Right cardiac atrium (tissue), 5 donors: ENCODE measurements around the gene MRPL19. TPM values are rescaled to one million over a fixed set of nuclear protein-coding genes. Genes with fewer than 3 reads are reported as not detected.

Source experiments
- ATAC-seq, 2 donors: fragments of 200-7000 bp; cut with Tn5 transposase; one replicate each; pipeline versions ENCODE4 v1.8.0 to v1.9.1; 2020; ENCODE audit warnings: moderate library complexity in 2 of 2, mild to moderate bottlenecking in 1 of 2
- DNase-seq, 3 donors: peaks; one replicate each; pipeline ENCODE4 v3.0.0-alpha.2; 2020
- H3K27ac ChIP-seq: one replicate; pipeline ENCODE4 v1.5.1; 2013; ENCODE audit warnings: mild to moderate bottlenecking, low read length, control low read depth, moderate library complexity
- H3K27me3 ChIP-seq: one replicate; pipeline ENCODE4 v1.6.1; 2013; ENCODE audit not compliant: control insufficient read depth, insufficient read depth
- H3K4me1 ChIP-seq: one replicate; pipeline ENCODE4 v1.6.1; 2013; ENCODE audit warnings: low read length; ENCODE audit not compliant: control insufficient read depth, insufficient read depth
- H3K4me3 ChIP-seq: one replicate; pipeline ENCODE4 v1.5.1; 2013; ENCODE audit warnings: low read length, control low read depth
- H3K9me3 ChIP-seq: one replicate; pipeline ENCODE4 v1.6.1; 2013; ENCODE audit warnings: low read length; ENCODE audit not compliant: control insufficient read depth
- WGBS: extraction: QIAGEN DNeasy Blood & Tissue Kit; methylation state at CpG from one replicate; pipeline ENCODE4 v1.1.7; 2013; 5-methylcytosine and 5-hydroxymethylcytosine counted together
- intact Hi-C, 4 donors: fragments of 100-400 bp; cut with DNase I; formaldehyde crosslinking; loops; one replicate each; pipeline versions ENCODE4 v1.11.0 to v1.14.0; 2022 to 2023
- polyA plus RNA-seq: library from polyadenylated mRNA; stranded (reverse); fragments of 200-250 nt; gene quantifications from one replicate; pipeline ENCODE4 v1.2.3, GENCODE V29; 2013
- total RNA-seq, 4 donors: library from RNA; stranded (reverse); fragmentation: NEBNext Ultra II Directional; extraction: Animal tissue kit (Norgen Biotek cat#: 25700); gene quantifications; one replicate each; pipeline ENCODE4 v1.2.1, GENCODE V29; 2021
- donor health status: healthy with polysubstance abuse.
- donor health status: DM: no; HTN: yes; CAD: no.
- donor health status: DM: no; HTN: no; CAD: no.
- donor health status: DM: no; HTN: yes; CAD: no; lungs with severe emphysema.
- donor health status: DM: yes; HTN: yes; CAD: no.

Gene MRPL19
- total and polyA plus RNA-seq, 5 donors: 30.4 to 49.2 (median 41.2) TPM

DNA sequence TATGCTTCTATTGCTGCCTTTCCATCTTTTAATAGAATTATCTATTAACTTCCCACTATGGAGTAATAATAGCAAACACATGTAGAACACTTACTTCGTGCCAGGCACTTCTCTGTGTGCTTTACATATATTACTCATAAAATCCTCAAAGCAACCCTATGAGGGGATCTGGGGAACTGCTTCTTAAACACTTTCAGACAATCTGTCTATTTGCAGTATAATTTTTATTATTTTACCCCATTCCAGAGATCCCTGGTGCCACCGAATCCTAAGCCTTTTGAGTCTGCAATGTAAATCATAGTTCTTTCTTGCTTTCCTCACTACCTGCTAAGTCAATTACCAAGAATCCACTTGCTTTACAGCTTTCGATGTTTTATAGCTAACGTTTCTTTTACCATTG, 89.7 kb downstream of the MRPL19 start:
- intact Hi-C loops: no loop called here
- Histone ChIP-seq H3K4me3 (no peak overlapping the region), H3K9me3 (no peaks in the 10 kb centered on the region), H3K4me1 (no peaks in the 10 kb centered on the region), H3K27me3 (no peaks in the 10 kb centered on the region), H3K27ac (no peak overlapping the region)
- no peak for DNase-seq
- no peak for ATAC-seq
- WGBS: 82% methylated on average over 4 of the region's 4 CpGs

DNA sequence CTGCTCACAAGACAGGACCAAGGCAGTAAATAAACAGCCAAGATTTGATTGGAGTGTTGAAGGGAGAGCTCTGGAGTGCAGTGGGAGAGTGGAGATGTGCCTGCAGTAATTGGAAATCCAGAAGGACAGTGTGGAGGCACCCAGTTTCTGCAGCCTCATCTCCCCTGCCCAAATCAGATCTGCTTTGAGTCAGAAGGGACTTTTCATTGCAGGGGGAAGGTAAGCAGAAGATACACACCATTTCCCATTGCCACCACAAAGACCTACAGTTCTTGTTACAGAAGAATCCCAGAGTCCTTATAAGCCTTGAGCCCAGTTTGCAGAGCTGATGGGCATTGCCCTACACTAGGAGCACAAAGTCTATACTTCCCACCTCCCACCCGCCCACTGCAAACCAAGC, 91.4 kb downstream of the MRPL19 start:
- 89% methylated on average over 1 of the region's 1 CpG for WGBS

More for the DNA sequence above, 91.4 kb downstream of the MRPL19 start:
- H3K9me3 ChIP-seq: no peaks in the 10 kb centered on the region
- H3K27ac ChIP-seq: no peak overlapping the region
- ATAC-seq (no peak), DNase-seq (no peak)
- H3K4me3 ChIP-seq: no peak overlapping the region
- H3K27me3 ChIP-seq: no peaks in the 10 kb centered on the region
- intact Hi-C loops: no loop called here
- no peaks in the 10 kb centered on the region for H3K4me1 ChIP-seq

Other genes with a start within 250 kb of the MRPL19 start
- gene EVA1A, start 85.8 kb upstream of the MRPL19 start, total RNA-seq: under 1 TPM in 2 of 4 donors, not detected in 2; 0.24 to 0.26 TPM
- gene EVA1A, start 85.8 kb upstream of the MRPL19 start, polyA plus RNA-seq: 0.66 TPM
- gene GCFC2, start 64.1 kb downstream of the MRPL19 start, total RNA-seq: 10 to 100 TPM in 2 of 4 donors, 1 to 10 TPM in 2; 8.3 to 16.1 (median 11.9) TPM
- gene GCFC2, start 64.1 kb downstream of the MRPL19 start, polyA plus RNA-seq: 7.5 TPM